COLO668 (cell line): ENCODE measurements around the gene MEFV.
"Not testable (repeated sequence)": the region's sequence is repeated elsewhere in the genome, so short reads cannot be mapped to it uniquely, and the experiment has no call there.

Experiments
- DNase-seq: peaks from one replicate; lab custom pipeline; 2025; ENCODE audit not compliant: unreplicated experiment; lab: John Stamatoyannopoulos, UW

Gene MEFV

GRCh38 chr16:3256146-3256865 is at the start of gene MEFV:
Gene MEFV, minus strand, starts transcription at chr16:3256633. Its CDS starts 46 bp downstream, at chr16:3256587.
- no peak for DNase-seq

- no peak for DNase-seq
Observed at GRCh38 chr16:3306078-3306477, 49.6 kb upstream of the MEFV start.

GRCh38 chr16:3305109-3306068 is 49.0 kb upstream of the MEFV start, which contains the start of the genes TIGD7 and ZNF75A:
Gene TIGD7, minus strand, starts transcription at chr16:3305430. Its CDS starts 4,816 bp downstream, at chr16:3300614.
Gene ZNF75A, plus strand, starts transcription at chr16:3305497. Its CDS starts 2,932 bp downstream, at chr16:3308429.
- peak; percentile 93 for DNase-seq

GRCh38 chr16:3304370-3304769 is 47.9 kb upstream of the MEFV start:
- no peak for DNase-seq

- DNase-seq: no peak
Observed at GRCh38 chr16:3295783-3296182, 39.4 kb upstream of the MEFV start.

- no peak for DNase-seq
Observed at GRCh38 chr16:3295209-3295608, 38.8 kb upstream of the MEFV start.

GRCh38 chr16:3292604-3293003 is 36.2 kb upstream of the MEFV start:
- no peak for DNase-seq

GRCh38 chr16:3289998-3290673 is 33.7 kb upstream of the MEFV start:
- no peak for DNase-seq

GRCh38 chr16:3285131-3285530 is 28.7 kb upstream of the MEFV start:
- DNase-seq: no peak

- peak; percentile 49 for DNase-seq
Observed at GRCh38 chr16:3283543-3284447, 27.4 kb upstream of the MEFV start.

- peak; percentile 96 for DNase-seq
Observed at GRCh38 chr16:3282730-3283542, 26.5 kb upstream of the MEFV start, which contains the start of gene ZNF263. Gene ZNF263, plus strand, starts transcription at chr16:3283491. Its CDS starts 328 bp downstream, at chr16:3283819.

GRCh38 chr16:3282103-3282729 is 25.8 kb upstream of the MEFV start:
- DNase-seq: peak; percentile 76

GRCh38 chr16:3281222-3281820 is 24.9 kb upstream of the MEFV start:
- no peak for DNase-seq

- DNase-seq: no peak
Observed at GRCh38 chr16:3276679-3277078, 20.2 kb upstream of the MEFV start.

- no peak for DNase-seq
Observed at GRCh38 chr16:3274947-3275346, 18.5 kb upstream of the MEFV start.

GRCh38 chr16:3274490-3274889 is 18.1 kb upstream of the MEFV start:
- DNase-seq: no peak

- not testable (repeated sequence) for DNase-seq
Observed at GRCh38 chr16:3271281-3271680, 14.8 kb upstream of the MEFV start.

GRCh38 chr16:3270718-3271117 is 14.3 kb upstream of the MEFV start:
- DNase-seq: not testable (repeated sequence)
